Trophoblast cell (in vitro differentiated cells and primary cell): ENCODE results near the gene IGFBP5.

Experiments
- DNase-seq, 2 donors: peaks; one replicate each; pipeline ENCODE4 v3.0.0-alpha.2; 2016
- H2AFZ ChIP-seq: 2 replicates; pipeline ENCODE4 v1.6.1; 2013; ENCODE audit warnings: low read length, moderate library complexity, mild to moderate bottlenecking; ENCODE audit not compliant: insufficient read depth, poor library complexity
- H2AK5ac ChIP-seq: 2 replicates; pipeline ENCODE4 v1.6.1; 2013; ENCODE audit warnings: mild to moderate bottlenecking, low read length
- H2BK120ac ChIP-seq: 2 replicates; pipeline ENCODE4 v1.6.1; 2013; ENCODE audit warnings: low read length, mild to moderate bottlenecking, moderate library complexity; ENCODE audit not compliant: insufficient read depth, poor library complexity
- H2BK12ac ChIP-seq: 2 replicates; pipeline ENCODE4 v1.6.1; 2013; ENCODE audit warnings: mild to moderate bottlenecking, low read length, moderate library complexity
- H2BK5ac ChIP-seq: 2 replicates; pipeline ENCODE4 v1.6.1; 2013; ENCODE audit warnings: low read length, low read depth, moderate library complexity, mild to moderate bottlenecking; ENCODE audit not compliant: poor library complexity
- H3K14ac ChIP-seq: 2 replicates; pipeline ENCODE4 v1.6.1; 2013; ENCODE audit warnings: mild to moderate bottlenecking, low read length
- H3K18ac ChIP-seq: 2 replicates; pipeline ENCODE4 v1.6.1; 2013; ENCODE audit warnings: mild to moderate bottlenecking, low read length
- H3K23ac ChIP-seq: 2 replicates; pipeline ENCODE4 v1.6.1; 2013; ENCODE audit warnings: low read length
- H3K27ac ChIP-seq: 2 replicates; pipeline ENCODE4 v1.5.1; 2013; ENCODE audit warnings: low read depth, mild to moderate bottlenecking, inconsistent platforms, low read length, moderate library complexity
- H3K27me3 ChIP-seq: 2 replicates; pipeline ENCODE4 v1.6.1; 2013; ENCODE audit warnings: inconsistent platforms, mild to moderate bottlenecking, low read length, moderate library complexity; ENCODE audit not compliant: insufficient read depth
- H3K36me3 ChIP-seq, 2 experiments: 1 replicate in 1 of 2; 2 replicates in 1 of 2; pipeline ENCODE4 v1.6.1; 2013; ENCODE audit warnings: low read length in 2 of 2, mild to moderate bottlenecking in 2 of 2, moderate library complexity in 1 of 2; ENCODE audit not compliant: insufficient read depth in 2 of 2, control insufficient read depth in 1 of 2
- H3K4ac ChIP-seq: 2 replicates; pipeline ENCODE4 v1.6.1; 2013; ENCODE audit warnings: low read depth, mild to moderate bottlenecking, low read length, moderate library complexity
- H3K4me1 ChIP-seq, 2 experiments: 1 replicate in 1 of 2; 2 replicates in 1 of 2; pipeline ENCODE4 v1.6.1; 2013; ENCODE audit warnings: low read length in 2 of 2, mild to moderate bottlenecking in 2 of 2, moderate library complexity in 1 of 2; ENCODE audit not compliant: insufficient read depth in 2 of 2, control insufficient read depth in 1 of 2
- H3K4me2 ChIP-seq: 2 replicates; pipeline ENCODE4 v1.6.1; 2013; ENCODE audit warnings: inconsistent platforms, mild to moderate bottlenecking, low read length, moderate library complexity
- H3K4me3 ChIP-seq: 2 replicates; pipeline ENCODE4 v1.5.1; 2013; ENCODE audit warnings: mild to moderate bottlenecking, low read depth, low read length, inconsistent platforms
- H3K79me1 ChIP-seq: one replicate; pipeline ENCODE4 v1.6.1; 2013; ENCODE audit warnings: low read length
- H3K79me2 ChIP-seq: 2 replicates; pipeline ENCODE4 v1.6.1; 2013; ENCODE audit warnings: low read length, mild to moderate bottlenecking; ENCODE audit not compliant: control insufficient read depth, insufficient read depth, poor library complexity
- H3K9ac ChIP-seq: 2 replicates; pipeline ENCODE4 v1.6.1; 2013; ENCODE audit warnings: mild to moderate bottlenecking, low read length
- H3K9me3 ChIP-seq: 2 replicates; pipeline ENCODE4 v1.6.1; 2013; ENCODE audit warnings: low read depth, mild to moderate bottlenecking, control low read depth, inconsistent platforms, low read length; ENCODE audit not compliant: insufficient read depth
- H4K12ac ChIP-seq: 2 replicates; pipeline ENCODE4 v1.6.1; 2013; ENCODE audit warnings: low read depth, mild to moderate bottlenecking, low read length, moderate library complexity
- H4K8ac ChIP-seq: 2 replicates; pipeline ENCODE4 v1.6.1; 2013; ENCODE audit warnings: low read depth, mild to moderate bottlenecking, low read length, moderate library complexity
- H4K91ac ChIP-seq: one replicate; pipeline ENCODE4 v1.6.1; 2013; ENCODE audit warnings: low read depth, mild to moderate bottlenecking, low read length, moderate library complexity
- WGBS: extraction: QIAGEN DNeasy Blood & Tissue Kit; methylation state at CpG from one replicate; pipeline ENCODE4 v1.1.7; 2013; ENCODE audit warnings: missing lambda C conversion rate; ENCODE audit not compliant: insufficient read length, insufficient coverage; ENCODE audit errors: extremely low coverage; 5-methylcytosine and 5-hydroxymethylcytosine counted together

Gene IGFBP5

GRCh38 chr2:216711348-216711747 lies 16.0 kb upstream of the IGFBP5 start:
- Histone ChIP-seq H4K12ac (no peak overlapping the region), H3K4me1 (peaks cover 7 to 14% of the 10 kb centered on the region in 2 experiments), H2AK5ac (no peak overlapping the region), H3K14ac (no peak overlapping the region), H2AFZ (no peak overlapping the region), H2BK12ac (no peak overlapping the region), H3K27me3 (no peaks in the 10 kb centered on the region), H3K27ac (peak overlapping the region; percentile 35), H2BK5ac (no peak overlapping the region), H3K9me3 (no peaks in the 10 kb centered on the region), H3K79me2 (no peaks in the 10 kb centered on the region), H3K23ac (no peak overlapping the region), H3K4me2 (no peak overlapping the region), H3K4me3 (no peak overlapping the region), H3K9ac (no peak overlapping the region), H3K4ac (no peak overlapping the region), H3K79me1 (no peaks in the 10 kb centered on the region), H2BK120ac (no peak overlapping the region), H4K91ac (no peak overlapping the region), H3K36me3 (no peaks in the 10 kb centered on the region), H4K8ac (no peak overlapping the region), H3K18ac (no peak overlapping the region)
- no peak for DNase-seq
- WGBS = no CpG with 5 or more reads among the region's 8 CpGs

- H3K23ac ChIP-seq = no peak overlapping the region
- H3K4me1 ChIP-seq = peaks cover 7 to 14% of the 10 kb centered on the region in 2 experiments
- no peak overlapping the region for H4K12ac ChIP-seq
- no CpG with 5 or more reads among the region's 11 CpGs for WGBS
- H2AK5ac ChIP-seq = no peak overlapping the region
- H3K27me3 ChIP-seq = no peaks in the 10 kb centered on the region
- H2AFZ ChIP-seq = no peak overlapping the region
- no peak overlapping the region for H3K9ac ChIP-seq
- H3K36me3 ChIP-seq = no peaks in the 10 kb centered on the region
- H3K9me3 ChIP-seq = no peaks in the 10 kb centered on the region
- peak overlapping the region; percentile 14 for H2BK120ac ChIP-seq
- no peak for DNase-seq
- H3K4me3 ChIP-seq = no peak overlapping the region
- H4K8ac ChIP-seq = no peak overlapping the region
- peak overlapping the region; percentile 15 for H4K91ac ChIP-seq
- peak overlapping the region; percentile 41 for H3K27ac ChIP-seq
- no peak overlapping the region for H3K18ac ChIP-seq
- H3K14ac ChIP-seq = no peak overlapping the region
- H2BK12ac ChIP-seq = peak overlapping the region; percentile 10
- H3K79me2 ChIP-seq = no peaks in the 10 kb centered on the region
- peak overlapping the region; percentile 6 for H2BK5ac ChIP-seq
- no peak overlapping the region for H3K4me2 ChIP-seq
- no peak overlapping the region for H3K4ac ChIP-seq
- H3K79me1 ChIP-seq = no peaks in the 10 kb centered on the region
Measured at GRCh38 chr2:216710551-216711301, 15.4 kb upstream of the IGFBP5 start.

DNA sequence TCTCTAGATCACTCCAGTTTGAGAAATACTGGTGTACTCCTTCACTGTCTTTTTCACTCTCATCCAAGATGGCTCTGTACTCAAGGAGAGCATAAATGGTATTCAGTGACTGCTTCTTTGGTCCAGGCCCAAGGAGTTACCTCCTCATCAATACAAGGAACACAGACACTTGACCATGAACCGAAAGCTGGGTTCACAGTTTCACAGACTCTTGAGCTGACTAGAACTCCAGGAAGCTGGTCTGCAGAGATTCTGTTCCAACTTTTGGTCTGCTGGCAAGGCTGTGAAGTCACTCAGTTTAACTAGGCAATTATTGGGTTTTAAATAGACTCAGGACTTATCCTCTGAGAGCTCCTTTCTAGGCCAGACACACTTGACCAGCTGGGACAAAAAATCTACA lies 7.4 kb upstream of the IGFBP5 start:
- WGBS = no CpG with 5 or more reads among the region's 1 CpG
- no peak overlapping the region for H3K4ac ChIP-seq
- no peak overlapping the region for H3K23ac ChIP-seq
- H4K91ac ChIP-seq = peak overlapping the region; percentile 54
- no peak overlapping the region for H3K27ac ChIP-seq
- H3K79me1 ChIP-seq = peaks cover 8% of the 10 kb centered on the region
- H3K36me3 ChIP-seq = no peaks in the 10 kb centered on the region
- H3K4me2 ChIP-seq = no peak overlapping the region
- peaks cover 2 to 5% of the 10 kb centered on the region in 2 experiments for H3K4me1 ChIP-seq
- no peak overlapping the region for H3K18ac ChIP-seq
- H4K12ac ChIP-seq = no peak overlapping the region
- H3K4me3 ChIP-seq = no peak overlapping the region
- no peak overlapping the region for H2AFZ ChIP-seq
- H3K79me2 ChIP-seq = no peaks in the 10 kb centered on the region
- no peak overlapping the region for H2BK120ac ChIP-seq
- H2AK5ac ChIP-seq = no peak overlapping the region
- H3K14ac ChIP-seq = no peak overlapping the region
- H2BK12ac ChIP-seq = no peak overlapping the region
- H3K9ac ChIP-seq = no peak overlapping the region
- no peaks in the 10 kb centered on the region for H3K9me3 ChIP-seq
- DNase-seq = no peak
- no peak overlapping the region for H4K8ac ChIP-seq
- H3K27me3 ChIP-seq = no peaks in the 10 kb centered on the region
- H2BK5ac ChIP-seq = no peak overlapping the region

DNA sequence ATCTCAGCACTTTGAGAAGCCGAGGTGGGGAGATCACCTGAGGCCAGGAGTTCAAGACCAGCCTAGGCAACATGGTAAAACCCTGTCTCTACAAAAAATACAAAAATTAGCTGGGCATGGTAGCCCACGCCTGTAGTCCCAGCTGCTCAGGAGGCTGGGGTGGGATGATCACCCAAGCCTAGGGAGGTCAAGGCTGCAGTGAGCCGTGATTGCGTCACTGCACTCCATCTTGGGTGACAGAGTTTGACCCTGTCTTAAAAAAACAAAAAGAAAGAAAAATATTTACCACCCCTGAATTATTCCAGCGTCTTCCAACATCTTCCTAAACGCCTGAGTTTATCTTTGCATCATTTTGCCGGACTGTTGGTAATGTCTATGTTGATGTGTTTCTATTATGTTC lies 6.2 kb upstream of the IGFBP5 start:
- Histone ChIP-seq H2AK5ac (peak overlapping the region; percentile 29), H3K36me3 (no peaks in the 10 kb centered on the region), H3K4me2 (no peak overlapping the region), H3K14ac (no peak overlapping the region), H3K79me1 (peaks cover 8% of the 10 kb centered on the region), H2BK5ac (no peak overlapping the region), H3K4me3 (no peak overlapping the region), H2BK12ac (no peak overlapping the region), H3K23ac (no peak overlapping the region), H3K9me3 (no peaks in the 10 kb centered on the region), H3K4me1 (peaks cover 3 to 7% of the 10 kb centered on the region in 2 experiments), H3K18ac (no peak overlapping the region), H3K79me2 (no peaks in the 10 kb centered on the region), H3K9ac (no peak overlapping the region), H4K12ac (no peak overlapping the region), H3K27me3 (no peaks in the 10 kb centered on the region), H3K27ac (no peak overlapping the region), H4K91ac (peak overlapping the region; percentile 61), H2BK120ac (no peak overlapping the region), H4K8ac (no peak overlapping the region), H2AFZ (no peak overlapping the region), H3K4ac (no peak overlapping the region)
- no peak for DNase-seq
- no CpG with 5 or more reads among the region's 7 CpGs for WGBS
